MM.1S (cell line): Measurements from ENCODE around the gene ARHGAP25.

Experiments used
- DNase-seq: peaks from one replicate; pipeline ENCODE4 v3.0.0-alpha.2; 2015
- H2AFZ ChIP-seq: fragments of 300-600 bp; sonication (generic); 2 replicates; pipeline ENCODE4 v1.6.0; 2016; ENCODE audit warnings: antibody characterized with exemption, low read length
- H3F3A ChIP-seq: fragments of 300-600 bp; sonication (generic); 2 replicates; pipeline ENCODE4 v1.6.1; 2016; ENCODE audit warnings: mild to moderate bottlenecking, antibody characterized with exemption, low read length, moderate library complexity, mixed read lengths; ENCODE audit not compliant: insufficient read depth
- H3K27ac ChIP-seq: fragments of 300-600 bp; sonication (generic); 2 replicates; pipeline ENCODE4 v1.5.1; 2016; ENCODE audit warnings: mild to moderate bottlenecking, low read length
- H3K27me3 ChIP-seq: fragments of 300-600 bp; sonication (generic); replicated peaks from 2 replicates; pipeline ENCODE4 v1.6.0; 2016; ENCODE audit warnings: low read length; ENCODE audit not compliant: insufficient read depth
- H3K36me3 ChIP-seq: fragments of 300-600 bp; sonication (generic); replicated peaks from 2 replicates; pipeline ENCODE4 v1.6.1; 2016; ENCODE audit warnings: mild to moderate bottlenecking, low read length, mixed read lengths; ENCODE audit not compliant: insufficient read depth
- H3K4me1 ChIP-seq: fragments of 300-600 bp; sonication (generic); 2 replicates; pipeline ENCODE4 v1.6.1; 2016; ENCODE audit warnings: low read length, mixed read lengths
- H3K4me2 ChIP-seq: fragments of 300-600 bp; sonication (generic); 2 replicates; pipeline ENCODE4 v1.6.0; 2016; ENCODE audit warnings: low read depth, low read length
- H3K4me3 ChIP-seq: fragments of 300-600 bp; sonication (generic); 2 replicates; pipeline ENCODE4 v1.5.1; 2016; ENCODE audit warnings: low read length, mixed read lengths
- H3K79me2 ChIP-seq: fragments of 300-600 bp; sonication (generic); 2 replicates; pipeline ENCODE4 v1.6.1; 2016; ENCODE audit warnings: mixed run types, low read length, mixed read lengths
- H3K9ac ChIP-seq: fragments of 300-600 bp; sonication (generic); 2 replicates; pipeline ENCODE4 v1.6.1; 2016; ENCODE audit warnings: low read length, mixed read lengths
- H3K9me2 ChIP-seq: fragments of 300-600 bp; sonication (generic); replicated peaks from 2 replicates; pipeline ENCODE4 v1.6.1; 2016; ENCODE audit warnings: mild to moderate bottlenecking, low read length, mixed read lengths; ENCODE audit not compliant: insufficient read depth
- H3K9me3 ChIP-seq: fragments of 300-600 bp; sonication (generic); replicated peaks from 2 replicates; pipeline ENCODE4 v1.6.1; 2016; ENCODE audit warnings: mild to moderate bottlenecking, low read length, mixed read lengths; ENCODE audit not compliant: insufficient read depth
- H4K20me1 ChIP-seq: fragments of 300-600 bp; sonication (generic); 2 replicates; pipeline ENCODE4 v1.6.1; 2016; ENCODE audit warnings: mild to moderate bottlenecking, low read length, moderate library complexity, mixed read lengths; ENCODE audit not compliant: insufficient read depth
- CTCF ChIP-seq: fragments of 300-600 bp; sonication (generic); IDR thresholded peaks from 2 replicates; pipeline ENCODE4 v1.5.1; 2016; ENCODE audit warnings: antibody characterized with exemption, low read length, mixed read lengths
- EZH2 ChIP-seq: fragments of 300-600 bp; sonication (generic); optimal IDR thresholded peaks from 2 replicates; pipeline ENCODE3; 2017; ENCODE audit warnings: low read depth, mild to moderate bottlenecking, antibody characterized with exemption, low read length, mixed read lengths
- EZH2phosphoT487 ChIP-seq: fragments of 300-600 bp; sonication (generic); IDR thresholded peaks from 2 replicates; pipeline ENCODE4 v1.6.1; 2018; ENCODE audit warnings: antibody characterized with exemption, low read length

ARHGAP25 gene

GRCh38 chr2:68853915-68854314, 119.3 kb downstream of the ARHGAP25 start:
- Histone ChIP-seq H3K4me3 (no peak overlapping the region), H3K79me2 (no peaks in the 10 kb centered on the region), H3K4me1 (peaks cover 20% of the 10 kb centered on the region), H3K9me2 (no peaks in the 10 kb centered on the region), H2AFZ (no peak overlapping the region), H3K9ac (no peak overlapping the region), H3K36me3 (no peaks in the 10 kb centered on the region), H3K27ac (no peak overlapping the region), H3K9me3 (no peaks in the 10 kb centered on the region), H4K20me1 (no peaks in the 10 kb centered on the region), H3K27me3 (no peaks in the 10 kb centered on the region), H3F3A (no peaks in the 10 kb centered on the region), H3K4me2 (no peak overlapping the region)
- no peak for DNase-seq
- TF ChIP-seq EZH2 (no peak), EZH2phosphoT487 (no peak), CTCF (no peak)

GRCh38 chr2:68854476-68854875, 119.9 kb downstream of the ARHGAP25 start:
- Histone ChIP-seq H4K20me1 (no peaks in the 10 kb centered on the region), H2AFZ (no peak overlapping the region), H3K27me3 (no peaks in the 10 kb centered on the region), H3K9ac (no peak overlapping the region), H3K79me2 (no peaks in the 10 kb centered on the region), H3K9me2 (no peaks in the 10 kb centered on the region), H3K4me3 (no peak overlapping the region), H3K4me2 (no peak overlapping the region), H3F3A (no peaks in the 10 kb centered on the region), H3K4me1 (peaks cover 20% of the 10 kb centered on the region), H3K27ac (no peak overlapping the region), H3K9me3 (no peaks in the 10 kb centered on the region), H3K36me3 (no peaks in the 10 kb centered on the region)
- no peak for TF ChIP-seq EZH2phosphoT487
- no peak for TF ChIP-seq CTCF
- no peak for TF ChIP-seq EZH2
- DNase-seq = no peak

- Histone ChIP-seq H3K9me2 (no peaks in the 10 kb centered on the region), H3K9ac (no peak overlapping the region), H4K20me1 (no peaks in the 10 kb centered on the region), H3K4me2 (no peak overlapping the region), H3K4me3 (no peak overlapping the region), H3K79me2 (no peaks in the 10 kb centered on the region), H3F3A (no peaks in the 10 kb centered on the region), H3K27ac (no peak overlapping the region), H3K4me1 (peaks cover 20% of the 10 kb centered on the region), H2AFZ (no peak overlapping the region), H3K36me3 (no peaks in the 10 kb centered on the region), H3K27me3 (no peaks in the 10 kb centered on the region), H3K9me3 (no peaks in the 10 kb centered on the region)
- DNase-seq = no peak
- no peak for TF ChIP-seq EZH2phosphoT487
- TF ChIP-seq CTCF = no peak
- no peak for TF ChIP-seq EZH2
Measured at GRCh38 chr2:68855550-68855949, 120.9 kb downstream of the ARHGAP25 start.
